Uterus (tissue), 4 donors: ENCODE results near the gene SOS2. TPM values are rescaled to one million over a fixed set of nuclear protein-coding genes. Genes with fewer than 3 reads are reported as not detected.
A peak's percentile ranks its signal among the peaks of the same experiment; 100 is the strongest.

Source experiments
- DNase-seq, 2 donors: peaks; one replicate each; pipeline ENCODE4 v3.0.0-alpha.2; 2019 to 2020
- H3K27ac ChIP-seq, 2 donors: fragments of 200-600 bp; sonication (generic); 1 replicate in 1 of 2; 2 replicates in 1 of 2; pipeline ENCODE4 v1.5.1; 2016 to 2018
- H3K27me3 ChIP-seq, 2 donors: fragments of 200-600 bp; sonication (generic); one replicate each; pipeline ENCODE4 v1.5.1; 2018 to 2019; ENCODE audit warnings: control low read depth in 1 of 2
- H3K36me3 ChIP-seq, 2 donors: fragments of 200-600 bp; sonication (generic); one replicate each; pipeline ENCODE4 v1.5.1; 2019; ENCODE audit warnings: control low read depth in 1 of 2
- H3K4me1 ChIP-seq, 2 donors: fragments of 200-600 bp; sonication (generic); one replicate each; pipeline ENCODE4 v1.5.1; 2018 to 2019; ENCODE audit warnings: control low read depth in 1 of 2
- H3K4me3 ChIP-seq, 2 donors: fragments of 200-600 bp; sonication (generic); 1 replicate in 1 of 2; 2 replicates in 1 of 2; pipeline ENCODE4 v1.5.1; 2018 to 2019; ENCODE audit warnings: mild to moderate bottlenecking in 1 of 2
- H3K9me3 ChIP-seq, 2 donors: fragments of 200-600 bp; sonication (generic); one replicate each; pipeline ENCODE4 v1.5.1; 2019; ENCODE audit warnings: control low read depth in 1 of 2
- CTCF ChIP-seq, 4 experiments: fragments of 200-600 bp in 2 of 4; fragments of 450-650 bp in 2 of 4; sonication (generic) in 2 of 4; IDR thresholded peaks; one replicate each; pipeline ENCODE4 v1.5.1; 2016 to 2019; ENCODE audit warnings: antibody characterized with exemption in 4 of 4, mild to moderate bottlenecking in 2 of 4, moderate library complexity in 1 of 4
- POLR2A ChIP-seq, 2 donors: fragments of 450-650 bp; IDR thresholded peaks; one replicate each; pipeline ENCODE4 v1.6.1; 2016; ENCODE audit warnings: antibody characterized with exemption in 2 of 2, mild to moderate bottlenecking in 1 of 2, moderate library complexity in 1 of 2
- intact Hi-C: fragments of 100-400 bp; cut with DNase I; formaldehyde crosslinking; loops from one replicate; pipeline ENCODE4 v1.15.1; 2023; ENCODE audit warnings: low total_unique reads
- total RNA-seq, 4 donors: library from RNA; depleted of rRNA in 3 of 4; stranded (reverse); fragments of >200 nt in 3 of 4; gene quantifications; one replicate each; pipeline versions ENCODE4 v1.1.0 to v1.2.4, GENCODE V29; 2014 to 2023
- donor health status: DM: yes; HTN: yes; CAD: no.

The SOS2 gene
- total RNA-seq, 4 donors from 2014 or later = 21.8 to 66.9 (median 32.8) TPM

DNA sequence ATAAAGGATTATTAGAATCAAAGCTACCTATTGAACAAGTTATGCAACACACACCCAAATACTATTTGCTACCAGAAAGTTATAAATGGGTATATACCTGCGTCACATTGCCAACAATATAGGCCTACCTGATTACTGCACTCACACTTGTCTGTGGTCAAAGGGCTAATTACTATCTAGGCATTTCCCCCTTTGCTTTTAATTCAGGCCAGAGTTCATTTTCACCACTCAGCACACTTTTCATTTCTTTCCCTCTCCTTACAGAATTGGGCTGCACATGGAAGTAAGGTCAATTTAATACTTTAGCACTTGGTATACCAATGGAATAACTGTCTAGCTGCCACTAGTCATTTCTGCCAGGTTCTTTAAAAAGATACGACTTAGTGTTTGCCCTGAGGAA, 1.7 kb downstream of the SOS2 start:
- Histone ChIP-seq H3K9me3 (no peaks in the 10 kb centered on the region), H3K4me3 (peak overlapping the region in 1 of 2 donors; percentile 91), H3K36me3 (no peaks in the 10 kb centered on the region), H3K27ac (peak overlapping the region; percentile 2 to 99), H3K4me1 (peaks cover 0 to 9% of the 10 kb centered on the region in 2 donors), H3K27me3 (no peaks in the 10 kb centered on the region)
- intact Hi-C loops = no loop called here
- TF ChIP-seq CTCF (IDR thresholded peaks at IDR 0.05) (no peak), POLR2A (IDR thresholded peaks at IDR 0.05) (no peak)
- no peak for DNase-seq

- no peaks in the 10 kb centered on the region for H3K27me3 ChIP-seq
- TF ChIP-seq POLR2A (IDR thresholded peaks at IDR 0.05) (no peak), CTCF (IDR thresholded peaks at IDR 0.05) (no peak)
- no peaks in the 10 kb centered on the region for H3K9me3 ChIP-seq
- intact Hi-C loops = no loop called here
- H3K36me3 ChIP-seq = no peaks in the 10 kb centered on the region
- no peak overlapping the region for H3K27ac ChIP-seq
- DNase-seq = no peak
- no peak overlapping the region for H3K4me3 ChIP-seq
- peaks cover 0 to 9% of the 10 kb centered on the region in 2 donors for H3K4me1 ChIP-seq
These were observed 3.1 kb downstream of the SOS2 start for GRCh38 chr14:50228313-50228712.

- Histone ChIP-seq H3K4me3 (no peak overlapping the region), H3K9me3 (no peaks in the 10 kb centered on the region), H3K4me1 (peaks cover 0 to 9% of the 10 kb centered on the region in 2 donors), H3K27ac (peak overlapping the region in 1 of 2 donors; percentile 60), H3K36me3 (no peaks in the 10 kb centered on the region), H3K27me3 (no peaks in the 10 kb centered on the region)
- intact Hi-C loops = no loop called here
- no peak for DNase-seq
- TF ChIP-seq CTCF (IDR thresholded peaks at IDR 0.05) (no peak), POLR2A (IDR thresholded peaks at IDR 0.05) (no peak)
These were observed 5.4 kb downstream of the SOS2 start for GRCh38 chr14:50225974-50226297.

- no peaks in the 10 kb centered on the region for H3K9me3 ChIP-seq
- H3K4me3 ChIP-seq = no peak overlapping the region
- no peak for TF ChIP-seq CTCF (IDR thresholded peaks at IDR 0.05)
- TF ChIP-seq POLR2A (IDR thresholded peaks at IDR 0.05) = no peak
- H3K4me1 ChIP-seq = peaks cover 0 to 9% of the 10 kb centered on the region in 2 donors
- no peaks in the 10 kb centered on the region for H3K36me3 ChIP-seq
- peak overlapping the region in 1 of 2 donors; percentile 60 for H3K27ac ChIP-seq
- no peak for DNase-seq
- no peaks in the 10 kb centered on the region for H3K27me3 ChIP-seq
- intact Hi-C loops = no loop called here
These were observed 6.1 kb downstream of the SOS2 start for GRCh38 chr14:50225067-50225973.

- intact Hi-C loops = no loop called here
- Histone ChIP-seq H3K27me3 (no peaks in the 10 kb centered on the region), H3K4me1 (no peaks in the 10 kb centered on the region), H3K9me3 (no peaks in the 10 kb centered on the region), H3K4me3 (no peak overlapping the region), H3K36me3 (no peaks in the 10 kb centered on the region), H3K27ac (peak overlapping the region in 1 of 2 donors; percentile 14)
- TF ChIP-seq POLR2A (IDR thresholded peaks at IDR 0.05) = no peak
- no peak for TF ChIP-seq CTCF (IDR thresholded peaks at IDR 0.05)
- DNase-seq = no peak
These were observed 9.2 kb downstream of the SOS2 start for GRCh38 chr14:50222055-50222613.
